HepG2 (cell line): ENCODE data around the gene NF2. TPM values are rescaled to one million over a fixed set of nuclear protein-coding genes. Genes with fewer than 3 reads are reported as not detected.

ENCODE experiments used
- ATAC-seq: fragments of 200-7000 bp; cut with Tn5 transposase; 3 replicates; pipeline ENCODE4 v1.9.1; 2020; ENCODE audit warnings: mild to moderate bottlenecking, moderate library complexity
- BruUV-seq: library from RNA; stranded (reverse); fragments of 400-500 nt; replicated peaks from 2 replicates; lab custom pipeline; 2021; lab: Mats Ljungman, UMichigan
- CTCF ChIA-PET: fragments of 300-600 bp; formaldehyde crosslinking; extraction: SDS; loops from one replicate; lab custom pipeline; 2021; ENCODE audit warnings: low total read pairs, inconsistent platforms, low intra/inter-chr PET ratio; lab: Yijun Ruan, JAX
- POLR2A ChIA-PET: fragments of 350-600 bp; sonication (Branson Sonifier 250); formaldehyde crosslinking; loops from one replicate; lab custom pipeline; 2020; ENCODE audit warnings: antibody characterized with exemption, inconsistent platforms; lab: Yijun Ruan, JAX
- DNase-seq: peaks from one replicate; pipeline ENCODE4 v3.0.0-alpha.2; 2015; ENCODE audit warnings: low spot score
- FAIRE-seq: peaks from 3 replicates; lab custom pipeline; 2011; peaks lifted over from hg19 to GRCh38; lab: Jason Lieb, UNC
- H2AFZ ChIP-seq: one replicate; pipeline ENCODE4 v1.6.1; 2011; ENCODE audit warnings: low read length, inconsistent platforms
- H3K27ac ChIP-seq: fragments of 300-600 bp; 3 replicates; pipeline ENCODE4 v1.8.0; 2011; ENCODE audit warnings: mixed run types, mild to moderate bottlenecking, mixed read lengths, low read length, inconsistent platforms; ENCODE audit not compliant: insufficient read depth; ENCODE audit errors: extremely low read length
- H3K27me3 ChIP-seq, 2 experiments: fragments of 200-600 bp in 1 of 2; 2 replicates in 1 of 2; 3 replicates in 1 of 2; pipeline versions ENCODE4 v1.6.0 to v1.8.0; 2011; ENCODE audit warnings: low read length in 2 of 2, mild to moderate bottlenecking in 2 of 2, moderate library complexity in 2 of 2, inconsistent platforms in 1 of 2; ENCODE audit not compliant: insufficient read depth in 2 of 2, control insufficient read depth in 1 of 2
- H3K36me3 ChIP-seq, 2 experiments: fragments of 200-600 bp in 1 of 2; replicated peaks in 1 of 2; 2 replicates in 1 of 2; 3 replicates in 1 of 2; pipeline versions ENCODE4 v1.5.1 to v1.8.0; 2011; ENCODE audit warnings: low read length in 2 of 2, inconsistent platforms in 1 of 2; ENCODE audit not compliant: insufficient read depth in 2 of 2, control insufficient read depth in 1 of 2
- H3K4me1 ChIP-seq: 2 replicates; pipeline ENCODE4 v1.5.1; 2012; ENCODE audit warnings: low read length, inconsistent platforms; ENCODE audit not compliant: insufficient read depth
- H3K4me2 ChIP-seq: 2 replicates; pipeline ENCODE4 v1.6.0; 2011; ENCODE audit warnings: low read depth, low read length, inconsistent platforms
- H3K4me3 ChIP-seq, 3 experiments: fragments of 200-600 bp in 1 of 3; sonication (generic), shearing (Covaris generic) in 1 of 3; replicated peaks in 1 of 3; 2 replicates each; pipeline ENCODE4 v1.5.1; 2011 to 2016; ENCODE audit warnings: low read length in 3 of 3, inconsistent platforms in 2 of 3, low read depth in 2 of 3, mild to moderate bottlenecking in 2 of 3, control low read depth in 1 of 3, mixed read lengths in 1 of 3; ENCODE audit not compliant: insufficient read depth in 1 of 3
- H3K79me2 ChIP-seq: one replicate; pipeline ENCODE4 v1.6.1; 2011; ENCODE audit warnings: low read length, inconsistent platforms; ENCODE audit not compliant: insufficient read depth
- H3K9ac ChIP-seq: 2 replicates; pipeline ENCODE4 v1.6.0; 2011; ENCODE audit warnings: mild to moderate bottlenecking, low read depth, low read length, inconsistent platforms; ENCODE audit not compliant: insufficient read depth
- H3K9me3 ChIP-seq: 2 replicates; pipeline ENCODE4 v1.5.1; 2012; ENCODE audit warnings: mild to moderate bottlenecking, low read length
- H4K20me1 ChIP-seq: 2 replicates; pipeline ENCODE4 v1.6.0; 2011; ENCODE audit warnings: inconsistent platforms, mild to moderate bottlenecking, low read length, moderate library complexity; ENCODE audit not compliant: insufficient read depth
- CBFB ChIP-seq: sonication (generic); formaldehyde crosslinking; IDR thresholded peaks from 2 replicates; pipeline ENCODE4 v1.4.0; 2020; ENCODE audit warnings: missing genetic modification reagents
- ERF ChIP-seq: IDR thresholded peaks from 2 replicates; pipeline ENCODE4 v1.6.1; 2018; ENCODE audit warnings: missing biosample characterization, missing genetic modification reagents
- ESRRA ChIP-seq: sonication (generic); formaldehyde crosslinking; IDR thresholded peaks from 2 replicates; pipeline ENCODE4 v1.5.1; 2020; ENCODE audit warnings: mild to moderate bottlenecking, low read depth, missing genetic modification reagents
- GABPA ChIP-seq, 2 experiments: IDR thresholded peaks; 2 replicates each; pipeline ENCODE4 v1.6.1; 2011 to 2016; ENCODE audit warnings: low read depth in 2 of 2, low read length in 1 of 2, missing biosample characterization in 1 of 2, missing genetic modification characterization in 1 of 2
- GATA4 ChIP-seq: sonication (generic); IDR thresholded peaks from 2 replicates; pipeline ENCODE4 v1.6.1; 2016; ENCODE audit warnings: antibody characterized with exemption, low read depth, borderline replicate concordance
- HNRNPK ChIP-seq: fragments of 200-400 bp; formaldehyde crosslinking; IDR thresholded peaks from 2 replicates; pipeline ENCODE4 v1.6.1; 2018; ENCODE audit warnings: low read length, low read depth, moderate library complexity, mild to moderate bottlenecking; ENCODE audit not compliant: poor library complexity, severe bottlenecking
- HNRNPUL1 ChIP-seq: fragments of 200-400 bp; formaldehyde crosslinking; IDR thresholded peaks from 2 replicates; pipeline ENCODE4 v1.6.1; 2017; ENCODE audit warnings: low read depth, mild to moderate bottlenecking, low read length, moderate library complexity
- JDP2 ChIP-seq: sonication (generic); formaldehyde crosslinking; IDR thresholded peaks from 2 replicates; pipeline ENCODE4 v1.8.1; 2022; ENCODE audit warnings: missing genetic modification reagents, borderline replicate concordance
- NFE2 ChIP-seq: sonication (generic); formaldehyde crosslinking; IDR thresholded peaks from 2 replicates; pipeline ENCODE4 v1.4.0; 2020; ENCODE audit warnings: missing genetic modification reagents
- NR2F1 ChIP-seq, 2 experiments: fragments of 450-650 bp in 1 of 2; formaldehyde crosslinking in 1 of 2; IDR thresholded peaks; 2 replicates each; pipeline versions ENCODE4 v1.5.0 to v1.6.1; 2016 to 2020; ENCODE audit warnings: mild to moderate bottlenecking in 1 of 2, missing compliant biosample characterization in 1 of 2, missing genetic modification reagents in 1 of 2, moderate library complexity in 1 of 2
- RBAK ChIP-seq: sonication (generic); formaldehyde crosslinking; IDR thresholded peaks from 2 replicates; pipeline ENCODE4 v1.5.1; 2020; ENCODE audit warnings: mild to moderate bottlenecking, missing genetic modification reagents
- SMARCE1 ChIP-seq: fragments of 450-650 bp; IDR thresholded peaks from 2 replicates; pipeline ENCODE4 v1.6.1; 2017; ENCODE audit warnings: borderline replicate concordance
- ZMYM4 ChIP-seq: sonication (generic); formaldehyde crosslinking; IDR thresholded peaks from 2 replicates; pipeline ENCODE4 v1.8.1; 2023; ENCODE audit warnings: mild to moderate bottlenecking, missing genetic modification reagents
- ZNF558 ChIP-seq: sonication (generic); formaldehyde crosslinking; IDR thresholded peaks from 2 replicates; pipeline ENCODE4 v1.9.0; 2022; ENCODE audit warnings: mild to moderate bottlenecking, missing genetic modification reagents, borderline replicate concordance
- ZNF614 ChIP-seq: IDR thresholded peaks from 2 replicates; pipeline ENCODE4 v1.6.1; 2018; ENCODE audit warnings: missing biosample characterization, missing genetic modification reagents, inconsistent platforms, borderline replicate concordance
- ZNF629 ChIP-seq: sonication (generic); formaldehyde crosslinking; conservative IDR thresholded peaks from 2 replicates; pipeline ENCODE4 v1.5.0; 2020; ENCODE audit warnings: missing genetic modification reagents
- ZNF674 ChIP-seq: sonication (generic); formaldehyde crosslinking; IDR thresholded peaks from 2 replicates; pipeline ENCODE4 v1.5.0; 2020; ENCODE audit warnings: low read depth, mild to moderate bottlenecking, missing genetic modification reagents
- ZNF678 ChIP-seq: sonication (generic); formaldehyde crosslinking; IDR thresholded peaks from 2 replicates; pipeline ENCODE4 v1.4.0; 2020; ENCODE audit warnings: mild to moderate bottlenecking, missing genetic modification reagents
- ZNF768 ChIP-seq: sonication (generic); formaldehyde crosslinking; IDR thresholded peaks from 2 replicates; pipeline ENCODE4 v1.4.0; 2020; ENCODE audit warnings: missing genetic modification reagents
- ZNF792 ChIP-seq: IDR thresholded peaks from 2 replicates; pipeline ENCODE4 v1.6.1; 2016
- WGBS: methylation state at CpG from one replicate; pipeline ENCODE4 v1.1.6; 2017; ENCODE audit warnings: low lambda C conversion rate; 5-methylcytosine and 5-hydroxymethylcytosine counted together
- in situ Hi-C: cut with HindIII; loops from 2 replicates; pipeline ENCODE4 v1.10.0; 2017; ENCODE audit warnings: low pct_unique_long_range_greater_than_20kb; ENCODE audit not compliant: extremely low pct_ligation_motif_present
- intact Hi-C: fragments of 100-400 bp; cut with micrococcal nuclease; formaldehyde crosslinking; loops from one replicate; pipeline ENCODE4 v1.10.0; 2022; ENCODE audit not compliant: unreplicated experiment
- polyA plus RNA-seq, 8 experiments: library from polyadenylated mRNA; depleted of rRNA in 3 of 8; stranded (reverse) in 7 of 8; unstranded in 1 of 8; fragments of >200 nt; fragmentation: Illumina TruSeq in 4 of 8; extraction: Trizol in 4 of 8; gene quantifications; 2 replicates each; pipeline versions ENCODE4 v1.2.1 to v1.2.3, GENCODE V29; 2011 to 2016; ENCODE audit warnings: low read depth in 4 of 8, missing spikeins in 1 of 8, mixed read lengths in 1 of 8; ENCODE audit not compliant: insufficient read depth in 1 of 8
- total RNA-seq, 5 experiments: library from RNA; depleted of rRNA; stranded (reverse); fragments of >200 nt; fragmentation: Illumina TruSeq; extraction: Trizol; gene quantifications; 2 replicates each; pipeline ENCODE4 v1.2.3, GENCODE V29; 2016; ENCODE audit warnings: low read depth in 1 of 5
- TF ChIP-seq, protein P1 (sequence below): sonication (generic); formaldehyde crosslinking; IDR thresholded peaks from 2 replicates; pipeline ENCODE4 v1.5.0; 2020; ENCODE audit warnings: missing genetic modification reagents, mild to moderate bottlenecking, borderline replicate concordance

Gene NF2
- total and polyA plus RNA-seq, 2 of the 13 experiments (the other 11 are each of a cell fraction or from before 2014, with no cell fraction given): 9.3 to 33.3 TPM

DNA sequence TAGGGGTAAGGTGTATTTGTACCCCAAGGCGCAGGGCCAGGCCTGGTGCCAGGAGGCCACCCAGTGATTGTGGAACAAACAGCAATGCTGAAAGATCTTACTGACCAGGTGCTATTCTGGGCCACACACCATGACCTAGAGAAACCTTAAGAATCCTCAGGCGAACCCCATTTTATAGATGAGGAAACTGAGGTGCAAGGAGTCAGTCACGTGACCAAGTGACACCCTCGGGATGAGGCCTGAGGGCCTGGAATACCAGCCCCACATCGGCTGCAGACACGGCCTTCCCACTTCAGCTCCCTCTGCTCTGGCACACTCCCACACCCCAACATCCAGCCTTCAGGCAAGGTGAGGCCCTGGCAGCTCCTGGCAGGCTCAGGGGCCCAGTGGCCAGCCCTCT is 129.4 kb downstream of the NF2 start:
- no TSS peak for BruUV-seq
- H3K27ac ChIP-seq: no peak overlapping the region
- in situ Hi-C loops: no loop called here

DNA sequence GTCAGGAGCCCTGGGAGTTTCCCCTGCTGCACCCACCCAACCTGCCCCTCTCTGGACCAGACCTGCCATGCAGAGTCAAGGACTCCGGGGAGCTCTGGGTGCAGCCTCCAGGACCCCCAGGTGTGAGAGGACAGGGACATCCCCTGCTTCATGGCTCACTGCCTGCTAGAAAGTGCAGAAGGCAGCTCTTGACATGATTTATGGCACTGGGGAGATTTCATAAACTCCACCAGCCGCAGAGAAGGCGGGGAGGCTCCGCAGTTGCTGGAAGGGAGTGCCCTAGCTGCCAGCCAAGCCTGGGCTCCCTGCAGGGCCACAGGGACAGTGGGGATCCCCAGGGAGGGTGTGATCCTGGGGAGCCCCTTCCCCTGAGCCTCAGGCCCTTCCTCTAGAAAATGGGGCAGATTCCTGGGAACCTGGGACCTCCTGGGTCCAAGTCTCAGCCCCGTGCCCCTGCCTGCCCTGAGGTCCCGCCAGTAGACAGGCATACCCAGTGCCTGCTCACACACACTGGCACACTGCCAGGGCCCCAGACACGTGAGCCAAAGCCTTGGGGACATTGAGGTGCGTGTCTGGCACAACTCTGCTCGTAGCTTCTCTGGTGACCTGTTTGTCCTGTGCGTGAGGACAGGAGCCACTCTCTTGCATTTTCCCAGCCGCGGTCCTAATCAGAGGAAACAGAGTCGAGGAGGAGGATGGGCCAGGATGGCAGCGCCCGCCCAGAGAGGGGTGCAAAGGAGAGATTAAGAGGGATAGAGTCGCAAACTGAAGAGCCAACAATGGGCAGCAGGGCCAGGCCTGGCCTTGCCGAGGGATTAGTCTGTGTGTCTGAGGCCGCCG is 130.1 kb downstream of the NF2 start:
- no peaks in the 10 kb centered on the region for H3K27me3 ChIP-seq
- H4K20me1 ChIP-seq: no peaks in the 10 kb centered on the region
- no peak overlapping the region for H3K4me3 ChIP-seq
- no peak overlapping the region for H3K4me2 ChIP-seq
- no peaks in the 10 kb centered on the region for H3K79me2 ChIP-seq
- no peak overlapping the region for H3K27ac ChIP-seq
- WGBS: 95% methylated on average over 10 of the region's 19 CpGs
- H3K36me3 ChIP-seq: peaks cover 3 to 6% of the 10 kb centered on the region in 2 experiments; a peak in 3 of 5 replicates
- in situ Hi-C loops: no loop called here
- ATAC-seq: no peak
- no TSS peak for BruUV-seq
- H3K9ac ChIP-seq: no peak overlapping the region
- no peak for DNase-seq
- no peak overlapping the region for H2AFZ ChIP-seq
- CTCF ChIA-PET: no interaction called here
- 0 out of 2 replicates have a peak, but pooled peaks cover 7% of the 10 kb centered on the region for H3K4me1 ChIP-seq
- no peaks in the 10 kb centered on the region for H3K9me3 ChIP-seq
- no peak for TF ChIP-seq ZNF674 (CRISPR knock-in tag)
- TF ChIP-seq JDP2: no peak
- no peak for TF ChIP-seq ESRRA
- TF ChIP-seq ZNF614: no peak
- TF ChIP-seq ERF (CRISPR knock-in tag): no peak
- no peak for TF ChIP-seq ZMYM4
- no peak for TF ChIP-seq ZNF678 (CRISPR knock-in tag)
- TF ChIP-seq ZNF558 (CRISPR knock-in tag): no peak
- no peak for TF ChIP-seq NFE2 (CRISPR knock-in tag)
- TF ChIP-seq SMARCE1: no peak
- no peak for TF ChIP-seq HNRNPUL1
- TF ChIP-seq GABPA (IDR thresholded peaks at IDR 0.05; ENCODE audit: low read depth, low read length): no peak
- no peak for TF ChIP-seq GABPA (CRISPR knock-in tag; IDR thresholded peaks at IDR 0.05; ENCODE audit: low read depth)
- TF ChIP-seq, protein P1, sequence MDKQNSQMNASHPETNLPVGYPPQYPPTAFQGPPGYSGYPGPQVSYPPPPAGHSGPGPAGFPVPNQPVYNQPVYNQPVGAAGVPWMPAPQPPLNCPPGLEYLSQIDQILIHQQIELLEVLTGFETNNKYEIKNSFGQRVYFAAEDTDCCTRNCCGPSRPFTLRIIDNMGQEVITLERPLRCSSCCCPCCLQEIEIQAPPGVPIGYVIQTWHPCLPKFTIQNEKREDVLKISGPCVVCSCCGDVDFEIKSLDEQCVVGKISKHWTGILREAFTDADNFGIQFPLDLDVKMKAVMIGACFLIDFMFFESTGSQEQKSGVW: no peak
- TF ChIP-seq NR2F1 (CRISPR knock-in tag; IDR thresholded peaks at IDR 0.05): no peak
- TF ChIP-seq RBAK (CRISPR knock-in tag): no peak
- TF ChIP-seq GATA4: no peak
- intact Hi-C loops: no loop called here
- no peak for FAIRE-seq
- POLR2A ChIA-PET: no interaction called here

More for the DNA sequence above, 129.4 kb downstream of the NF2 start:
- H2AFZ ChIP-seq: no peak overlapping the region
- TF ChIP-seq ZNF768 (CRISPR knock-in tag) (no peak), CBFB (CRISPR knock-in tag) (no peak), ZNF792 (no peak), HNRNPK (no peak), ZNF629 (peak; percentile 37; the same call in 1 of the 2 replicates)
- H3K9me3 ChIP-seq: no peaks in the 10 kb centered on the region
- CTCF ChIA-PET: no interaction called here
- WGBS: 98% methylated on average over 6 of the region's 6 CpGs
- POLR2A ChIA-PET: interaction anchor here (0.6 kb wide), 1 partner anchor 22 kb away, joined by 3 read pairs; no protein-coding TSS in a partner anchor
- DNase-seq (no peak), FAIRE-seq (no peak), ATAC-seq (no peak)
- H3K27me3 ChIP-seq: no peaks in the 10 kb centered on the region
- no peak overlapping the region for H3K4me2 ChIP-seq
- 0 out of 2 replicates have a peak, but pooled peaks cover 7% of the 10 kb centered on the region for H3K4me1 ChIP-seq
- no peak overlapping the region for H3K9ac ChIP-seq
- no peaks in the 10 kb centered on the region for H4K20me1 ChIP-seq
- intact Hi-C loops: no loop called here
- no peaks in the 10 kb centered on the region for H3K79me2 ChIP-seq
- peaks cover 1 to 3% of the 10 kb centered on the region in 2 experiments; a peak in 2 of 5 replicates for H3K36me3 ChIP-seq
- H3K4me3 ChIP-seq: no peak overlapping the region
